HG02943 (cell line): Measurements from ENCODE around the gene TMEM158.

Experiments
- ATAC-seq: cut with Tn5 transposase; IDR thresholded peaks from one replicate; pipeline ENCODE4 v1.9.1; 2021; ENCODE audit warnings: mild to moderate bottlenecking, low read depth, moderate library complexity; ENCODE audit not compliant: unreplicated experiment

Gene TMEM158

GRCh38 chr3:45226206-45226915, at the start of gene TMEM158:
Gene TMEM158 (minus strand): TSS chr3:45226287. CDS start chr3:45226027, 260 bp downstream.
- peak; percentile 65 for ATAC-seq

DNA sequence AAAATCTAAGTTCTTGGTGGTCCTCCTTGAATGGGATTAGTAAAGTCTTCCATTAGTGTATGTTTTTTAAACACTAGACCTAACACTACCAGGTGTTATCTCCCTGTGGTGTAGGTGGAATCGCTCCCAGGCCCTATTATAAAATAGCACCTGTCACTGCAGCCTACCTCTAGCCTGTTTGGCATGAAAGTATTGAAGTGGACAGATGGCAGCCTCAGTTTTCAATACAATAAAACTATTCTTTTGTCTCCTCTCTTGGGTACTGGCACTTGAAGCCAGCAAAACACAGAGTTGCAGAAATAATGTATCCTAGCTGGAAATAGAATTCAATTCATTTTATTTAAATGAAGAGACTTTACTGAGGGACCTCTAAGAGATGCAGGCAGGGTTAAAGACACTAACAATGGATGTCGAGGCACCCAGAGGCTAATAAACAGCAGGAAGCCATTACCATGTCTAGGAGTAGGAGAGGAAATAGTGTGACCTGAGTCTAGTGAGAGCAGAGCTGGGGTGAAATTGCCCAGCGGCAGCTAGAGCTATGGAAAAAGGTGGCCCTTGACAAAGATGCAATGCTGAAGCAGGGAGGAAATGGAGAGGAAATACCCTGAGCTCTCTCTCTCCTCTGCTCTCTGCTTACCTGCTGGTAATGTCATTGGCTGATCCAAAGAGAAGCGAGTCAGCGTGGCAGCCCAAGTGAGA, 49.1 kb upstream of the TMEM158 start:
- no peak for ATAC-seq

DNA sequence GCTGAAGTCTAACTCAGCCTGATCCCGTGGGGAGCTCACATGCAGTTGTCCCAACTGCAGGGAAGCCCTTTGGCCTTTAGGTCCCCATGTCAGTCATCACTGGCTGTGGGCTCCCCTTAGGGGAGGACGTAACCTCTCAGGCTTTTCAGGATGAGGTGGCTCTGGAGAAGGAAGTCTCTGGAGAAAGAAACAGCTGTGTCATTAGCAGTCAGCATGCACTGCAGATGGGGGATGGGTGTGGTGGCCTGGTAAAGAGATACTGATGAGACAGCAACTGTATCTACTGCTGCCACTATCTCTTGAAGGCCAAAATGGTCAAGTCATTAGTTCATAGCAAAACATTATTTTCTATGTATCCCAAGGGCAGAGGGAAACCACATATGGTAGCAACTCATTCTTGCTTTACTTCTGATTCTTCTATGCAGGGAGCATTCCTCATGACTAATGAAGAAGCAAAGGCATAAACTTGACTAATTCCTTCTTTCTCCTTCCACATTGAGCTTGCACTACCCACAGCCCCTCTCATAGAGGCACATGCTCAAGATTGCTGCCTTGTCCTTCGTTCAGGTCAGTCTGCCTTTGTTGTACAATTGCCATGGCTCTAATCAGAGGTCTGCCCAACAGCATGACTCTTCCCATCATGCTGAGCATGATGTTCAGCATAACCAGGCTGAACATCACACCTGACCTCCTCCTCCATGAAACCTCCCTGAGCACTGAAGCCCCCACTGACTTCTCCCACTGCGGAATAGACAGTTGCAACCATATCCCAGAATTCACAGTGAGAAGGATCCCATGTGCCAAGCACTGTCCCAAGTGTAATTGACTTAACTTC, 47.8 kb upstream of the TMEM158 start:
- ATAC-seq = no peak

DNA sequence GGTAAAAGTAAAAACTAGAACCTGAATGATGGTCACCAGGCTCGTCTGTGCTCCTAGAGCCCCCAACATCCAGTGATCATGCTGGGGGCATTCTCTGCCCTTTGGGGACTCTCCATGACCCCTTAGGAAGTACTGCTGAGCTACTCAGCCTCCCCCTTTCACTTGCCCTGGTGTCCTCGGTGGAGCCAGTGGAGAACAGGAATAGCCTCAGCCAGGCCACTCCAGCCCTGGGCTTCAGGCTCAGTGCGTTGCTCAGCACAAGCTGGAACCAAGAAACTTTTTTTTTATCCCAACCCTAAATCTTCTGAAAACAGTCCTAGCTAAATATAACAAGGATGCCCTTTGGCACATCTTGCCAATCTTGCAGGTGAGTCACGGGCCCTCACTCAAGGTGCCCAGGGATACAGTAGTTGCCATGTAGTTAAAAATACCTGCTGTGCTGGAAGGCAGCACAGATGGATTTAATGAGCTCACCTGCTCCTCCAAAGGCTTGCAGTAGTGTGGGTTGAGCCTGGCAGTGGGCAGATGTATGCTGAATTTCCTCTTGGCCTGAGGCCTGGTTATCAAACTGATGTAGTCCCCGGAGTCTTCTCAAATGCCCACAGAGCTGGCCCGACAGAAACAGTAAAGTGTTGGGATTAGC, 46.9 kb upstream of the TMEM158 start:
- ATAC-seq = no peak

DNA sequence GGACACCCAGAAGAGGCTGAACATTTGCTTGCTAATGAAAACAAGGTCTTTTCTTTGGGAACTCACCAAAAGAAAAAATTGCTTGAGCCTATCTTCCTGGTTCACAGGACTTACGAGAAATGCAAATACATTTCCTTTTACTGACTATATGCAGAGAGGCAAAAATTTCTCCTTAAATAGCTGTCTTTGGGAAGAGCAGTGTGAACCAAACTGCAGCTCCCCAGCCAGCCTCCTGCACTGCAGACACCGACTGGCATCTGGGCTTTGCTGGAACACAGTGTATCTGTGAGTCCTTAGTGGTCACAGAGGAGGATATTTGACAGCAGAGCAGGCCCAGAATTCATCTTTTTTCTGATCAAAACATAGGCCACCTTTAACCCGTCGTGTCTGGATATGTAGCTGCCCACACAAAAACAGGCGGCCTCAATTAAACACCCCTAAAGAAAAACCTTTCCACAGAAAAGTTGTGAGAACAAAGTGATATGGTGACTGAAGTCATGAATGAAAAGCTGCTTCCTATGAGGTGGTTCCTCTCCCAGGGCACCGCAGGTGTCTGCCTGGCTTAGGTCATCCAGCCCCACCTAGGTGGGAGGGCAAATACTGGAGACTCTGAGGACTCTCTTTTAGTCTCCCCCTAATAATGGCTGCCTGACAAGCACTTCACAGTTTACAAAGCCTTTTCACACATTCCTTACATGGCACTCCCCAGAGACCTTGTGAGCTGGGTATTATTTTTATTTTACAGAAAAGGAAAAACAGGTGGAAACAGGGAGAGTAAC, 46.1 kb upstream of the TMEM158 start:
- ATAC-seq = no peak

- ATAC-seq = no peak
Observed at GRCh38 chr3:45269952-45270351, 43.9 kb upstream of the TMEM158 start.

GRCh38 chr3:45267097-45267496, 41.0 kb upstream of the TMEM158 start:
- no peak for ATAC-seq

DNA sequence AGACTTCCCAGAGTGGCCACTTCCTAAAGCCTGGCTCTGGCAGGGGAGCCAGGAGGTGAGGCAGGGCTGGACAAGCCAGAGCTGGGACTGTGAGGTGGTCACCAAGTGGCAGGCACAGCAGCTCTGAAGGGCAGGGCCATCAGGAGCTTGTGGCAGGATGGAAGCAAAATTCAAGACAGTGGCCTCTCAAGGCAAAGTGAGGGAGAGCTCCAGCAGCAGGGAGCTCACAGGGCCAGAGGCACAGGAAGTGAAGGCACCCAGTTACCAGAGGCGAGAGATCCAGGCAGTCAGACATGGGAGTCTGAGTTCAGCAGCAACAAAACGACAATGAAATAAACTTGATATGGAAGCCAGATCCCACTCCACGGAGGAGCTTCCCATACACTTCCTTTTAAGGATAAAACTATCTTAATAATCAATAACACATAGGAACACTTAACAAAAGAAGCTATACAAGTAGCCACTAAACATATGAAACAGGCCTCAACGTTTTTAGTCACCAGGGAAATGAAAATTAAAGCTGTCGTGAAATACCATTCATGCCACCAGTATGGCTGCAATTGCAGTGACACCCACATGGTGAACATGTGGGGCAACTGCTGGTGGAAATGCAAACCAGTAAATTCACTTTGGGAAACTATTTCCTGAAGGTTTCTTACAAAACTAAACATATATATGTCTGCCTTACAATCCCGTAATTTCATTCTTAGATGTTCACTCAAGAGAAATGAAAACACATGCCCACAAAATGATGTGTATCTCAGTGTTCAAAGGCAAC, 35.4 kb upstream of the TMEM158 start:
- ATAC-seq = no peak

GRCh38 chr3:45259133-45259532, 33.0 kb upstream of the TMEM158 start:
- no peak for ATAC-seq

- no peak for ATAC-seq
Observed at GRCh38 chr3:45258317-45258716, 32.2 kb upstream of the TMEM158 start.

DNA sequence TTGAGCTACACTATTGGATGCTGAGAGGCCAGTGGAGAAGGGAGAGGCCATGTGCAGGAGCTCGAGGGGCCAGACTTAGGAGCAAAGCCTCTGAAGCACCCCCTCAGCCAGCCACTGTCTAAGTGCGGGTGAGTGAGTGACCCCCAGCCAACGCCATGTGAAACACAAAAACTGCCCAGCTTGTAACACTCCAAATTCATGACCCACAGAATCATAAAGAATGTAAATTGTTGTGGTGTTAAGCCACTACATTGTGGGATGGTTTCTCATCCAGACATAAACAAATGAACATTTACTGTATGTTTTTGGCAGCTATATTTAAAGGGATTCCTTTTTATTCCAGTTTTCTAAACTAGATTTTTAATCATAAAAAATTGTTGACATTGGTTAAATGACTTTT, 27.2 kb upstream of the TMEM158 start:
- no peak for ATAC-seq

- no peak for ATAC-seq
Observed at GRCh38 chr3:45252826-45253225, 26.7 kb upstream of the TMEM158 start.

DNA sequence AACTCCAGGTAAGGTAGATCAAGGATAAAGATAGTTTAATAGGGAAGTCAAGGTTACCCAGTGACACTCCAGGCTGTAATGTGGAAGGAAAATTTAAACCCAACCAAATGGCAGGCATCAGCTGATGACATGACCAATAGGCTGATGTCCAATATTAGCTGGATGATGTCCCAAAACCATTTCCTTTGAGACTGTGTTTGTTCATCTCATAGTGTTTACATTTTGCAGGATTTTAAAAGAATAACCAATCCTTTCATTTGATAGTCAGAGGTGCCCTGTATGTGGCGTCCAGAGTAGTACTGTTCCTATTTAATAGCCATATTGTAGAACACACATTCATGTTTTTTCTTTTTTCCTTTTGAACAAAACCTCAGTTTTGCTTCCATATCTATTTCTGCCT, 23.3 kb upstream of the TMEM158 start:
- no peak for ATAC-seq

- ATAC-seq = no peak
Observed at GRCh38 chr3:45246241-45246640, 20.2 kb upstream of the TMEM158 start.

- ATAC-seq = no peak
Observed at GRCh38 chr3:45244356-45244755, 18.3 kb upstream of the TMEM158 start.

DNA sequence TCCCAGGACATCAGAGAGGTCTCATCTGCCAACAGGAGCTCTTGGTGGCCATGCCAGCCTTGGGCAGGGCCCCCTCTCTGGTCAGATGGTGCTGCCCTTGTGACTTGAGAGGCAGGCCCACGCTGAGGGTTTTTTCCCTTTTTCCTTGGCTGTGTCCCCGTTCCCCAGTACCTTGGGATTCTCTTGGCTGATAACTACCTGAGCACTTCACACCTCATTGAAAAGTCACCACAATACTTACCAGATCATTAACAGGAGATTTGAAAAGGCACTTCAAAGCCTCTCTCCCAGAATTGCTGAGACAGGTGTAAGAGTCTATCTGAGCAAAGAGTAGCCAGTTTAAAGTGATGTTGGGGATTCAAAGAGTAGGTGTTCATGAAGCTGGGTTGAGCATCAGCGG, 15.1 kb upstream of the TMEM158 start:
- no peak for ATAC-seq

- no peak for ATAC-seq
Observed at GRCh38 chr3:45240292-45240691, 14.2 kb upstream of the TMEM158 start.

DNA sequence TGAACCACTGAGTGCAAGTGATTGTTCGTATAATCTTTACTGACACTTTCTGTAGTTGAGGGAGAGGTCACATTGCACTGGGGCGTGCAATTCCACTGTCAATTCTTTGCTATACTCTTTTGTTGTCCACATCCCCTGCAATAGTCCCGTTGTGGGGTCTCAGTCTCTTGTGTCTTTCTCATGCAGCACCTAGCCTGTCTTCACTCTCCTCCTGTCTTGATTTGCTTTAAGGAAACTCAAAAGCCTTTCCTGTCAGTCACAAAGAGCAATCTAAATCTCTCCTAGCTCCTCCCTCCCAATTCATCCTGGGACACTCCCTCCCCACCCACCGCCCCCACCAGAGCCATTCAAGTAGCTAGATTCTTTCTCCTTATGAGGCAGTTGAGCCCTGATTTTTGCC, 13.2 kb upstream of the TMEM158 start:
- ATAC-seq = no peak

- no peak for ATAC-seq
Observed at GRCh38 chr3:45236964-45237363, 10.9 kb upstream of the TMEM158 start.
